Loucy (cell line): ENCODE results near the gene DRGX.

Experiments used
- H2AFZ ChIP-seq: fragments of 200-600 bp; sonication (generic); 2 replicates; pipeline ENCODE4 v1.6.0; 2016; ENCODE audit warnings: antibody characterized with exemption, mild to moderate bottlenecking, low read length, moderate library complexity
- H3F3A ChIP-seq: fragments of 200-600 bp; 2 replicates; pipeline ENCODE4 v1.6.0; 2016; ENCODE audit warnings: antibody characterized with exemption, low read depth, mild to moderate bottlenecking
- H3K27me3 ChIP-seq: fragments of 200-600 bp; sonication (generic); 2 replicates; pipeline ENCODE4 v1.6.1; 2014; ENCODE audit warnings: low read length, mild to moderate bottlenecking; ENCODE audit not compliant: insufficient read depth, poor library complexity, severe bottlenecking
- H3K36me3 ChIP-seq: fragments of 200-600 bp; sonication (generic); 2 replicates; pipeline ENCODE4 v1.6.1; 2016; ENCODE audit warnings: low read length; ENCODE audit not compliant: insufficient read depth
- H3K4me1 ChIP-seq: fragments of 200-600 bp; sonication (generic); 2 replicates; pipeline ENCODE4 v1.5.1; 2014; ENCODE audit warnings: low read length, mild to moderate bottlenecking; ENCODE audit not compliant: insufficient read depth, poor library complexity, severe bottlenecking
- H3K4me2 ChIP-seq: fragments of 200-600 bp; sonication (generic); 2 replicates; pipeline ENCODE4 v1.6.0; 2014; ENCODE audit warnings: antibody characterized with exemption, low read length, low read depth, mild to moderate bottlenecking; ENCODE audit not compliant: poor library complexity, severe bottlenecking
- H3K4me3 ChIP-seq: fragments of 200-600 bp; sonication (generic); 2 replicates; pipeline ENCODE4 v1.5.1; 2014; ENCODE audit warnings: low read length, mild to moderate bottlenecking, mixed read lengths; ENCODE audit not compliant: poor library complexity, severe bottlenecking
- H3K79me2 ChIP-seq: fragments of 200-600 bp; sonication (generic); 2 replicates; pipeline ENCODE4 v1.6.1; 2014; ENCODE audit warnings: low read length; ENCODE audit not compliant: insufficient read depth
- H3K9ac ChIP-seq: fragments of 200-600 bp; sonication (generic); 2 replicates; pipeline ENCODE4 v1.6.0; 2014; ENCODE audit warnings: mild to moderate bottlenecking, low read depth, low read length, moderate library complexity; ENCODE audit not compliant: poor library complexity, severe bottlenecking
- H3K9me2 ChIP-seq: fragments of 200-600 bp; sonication (generic); replicated peaks from 2 replicates; pipeline ENCODE4 v1.6.1; 2016; ENCODE audit warnings: low read depth, low read length, mixed read lengths
- H3K9me3 ChIP-seq: fragments of 200-600 bp; sonication (generic); 2 replicates; pipeline ENCODE4 v1.6.1; 2014; ENCODE audit warnings: mild to moderate bottlenecking, antibody characterized with exemption, low read length, low read depth; ENCODE audit not compliant: insufficient read depth
- H4K20me1 ChIP-seq: fragments of 200-600 bp; sonication (generic); 2 replicates; pipeline ENCODE4 v1.6.0; 2014; ENCODE audit warnings: antibody characterized with exemption, low read length, mild to moderate bottlenecking; ENCODE audit not compliant: insufficient read depth, poor library complexity, severe bottlenecking
- CTCF ChIP-seq: fragments of 200-600 bp; sonication (generic); conservative IDR thresholded peaks from 2 replicates; pipeline ENCODE4 v1.5.1; 2014; ENCODE audit warnings: mild to moderate bottlenecking, antibody characterized with exemption, low read length
- EZH2phosphoT487 ChIP-seq: fragments of 200-600 bp; IDR thresholded peaks from 2 replicates; pipeline ENCODE4 v1.6.1; 2018; ENCODE audit warnings: antibody characterized with exemption, mild to moderate bottlenecking, moderate library complexity, borderline replicate concordance

DRGX gene

GRCh38 chr10:49366460-49366859 lies 29.4 kb downstream of the DRGX start:
- no peak overlapping the region for H3K4me2 ChIP-seq
- H2AFZ ChIP-seq: no peak overlapping the region
- no peaks in the 10 kb centered on the region for H3K79me2 ChIP-seq
- H3K9me3 ChIP-seq: no peaks in the 10 kb centered on the region
- no peaks in the 10 kb centered on the region for H3K36me3 ChIP-seq
- H3K9ac ChIP-seq: no peak overlapping the region
- no peaks in the 10 kb centered on the region for H3K27me3 ChIP-seq
- no peak overlapping the region for H3K4me3 ChIP-seq
- no peaks in the 10 kb centered on the region for H3F3A ChIP-seq
- TF ChIP-seq EZH2phosphoT487 (no peak), CTCF (no peak)
- no peaks in the 10 kb centered on the region for H3K4me1 ChIP-seq
- no peaks in the 10 kb centered on the region for H3K9me2 ChIP-seq
- no peaks in the 10 kb centered on the region for H4K20me1 ChIP-seq

- no peak overlapping the region for H3K9ac ChIP-seq
- H3K79me2 ChIP-seq: no peaks in the 10 kb centered on the region
- no peaks in the 10 kb centered on the region for H4K20me1 ChIP-seq
- H3K36me3 ChIP-seq: no peaks in the 10 kb centered on the region
- H3K9me3 ChIP-seq: no peaks in the 10 kb centered on the region
- no peaks in the 10 kb centered on the region for H3F3A ChIP-seq
- TF ChIP-seq EZH2phosphoT487: no peak
- TF ChIP-seq CTCF: no peak
- H3K4me2 ChIP-seq: no peak overlapping the region
- H3K9me2 ChIP-seq: no peaks in the 10 kb centered on the region
- no peaks in the 10 kb centered on the region for H3K4me1 ChIP-seq
- H3K4me3 ChIP-seq: no peak overlapping the region
- no peaks in the 10 kb centered on the region for H3K27me3 ChIP-seq
- no peak overlapping the region for H2AFZ ChIP-seq
These were observed 30.0 kb downstream of the DRGX start for GRCh38 chr10:49365675-49366415.

GRCh38 chr10:49365275-49365674 lies 30.6 kb downstream of the DRGX start:
- no peak overlapping the region for H3K9ac ChIP-seq
- no peaks in the 10 kb centered on the region for H3K27me3 ChIP-seq
- H3K9me2 ChIP-seq: no peaks in the 10 kb centered on the region
- no peak overlapping the region for H3K4me3 ChIP-seq
- H4K20me1 ChIP-seq: no peaks in the 10 kb centered on the region
- H2AFZ ChIP-seq: no peak overlapping the region
- no peak for TF ChIP-seq EZH2phosphoT487
- no peak for TF ChIP-seq CTCF
- H3K36me3 ChIP-seq: no peaks in the 10 kb centered on the region
- no peaks in the 10 kb centered on the region for H3K4me1 ChIP-seq
- no peaks in the 10 kb centered on the region for H3K9me3 ChIP-seq
- H3K79me2 ChIP-seq: no peaks in the 10 kb centered on the region
- H3F3A ChIP-seq: no peaks in the 10 kb centered on the region
- no peak overlapping the region for H3K4me2 ChIP-seq
